Parathyroid adenoma (tissue), 2 donors: ENCODE results near the gene ARHGAP24.

Experiments
- H2AFZ ChIP-seq: fragments of 300-600 bp; sonication (generic); one replicate; pipeline ENCODE4 v1.7.0; 2017; ENCODE audit warnings: antibody characterized with exemption, mild to moderate bottlenecking
- H3K27ac ChIP-seq: fragments of 300-600 bp; sonication (generic); one replicate; pipeline ENCODE4 v1.7.0; 2017
- H3K27me3 ChIP-seq: fragments of 300-600 bp; sonication (generic); one replicate; pipeline ENCODE4 v1.7.0; 2017; ENCODE audit warnings: low read length; ENCODE audit not compliant: control insufficient read depth, insufficient read depth
- H3K36me3 ChIP-seq: fragments of 300-600 bp; sonication (generic); one replicate; pipeline ENCODE4 v1.7.0; 2017; ENCODE audit warnings: low read length; ENCODE audit not compliant: control insufficient read depth, insufficient read depth
- H3K4me1 ChIP-seq: fragments of 300-600 bp; sonication (generic); one replicate; pipeline ENCODE4 v1.7.0; 2017; ENCODE audit warnings: control low read depth
- H3K4me2 ChIP-seq: fragments of 300-600 bp; sonication (generic); one replicate; pipeline ENCODE4 v1.7.0; 2017; ENCODE audit warnings: low read length
- H3K4me3 ChIP-seq: fragments of 300-600 bp; sonication (generic); one replicate; pipeline ENCODE4 v1.7.0; 2017; ENCODE audit warnings: low read depth, low read length
- H3K79me2 ChIP-seq: fragments of 300-600 bp; sonication (generic); one replicate; pipeline ENCODE4 v1.7.0; 2017; ENCODE audit warnings: control low read depth
- H3K9ac ChIP-seq: fragments of 300-600 bp; sonication (generic); one replicate; pipeline ENCODE4 v1.7.0; 2017; ENCODE audit warnings: mild to moderate bottlenecking
- H3K9me3 ChIP-seq: fragments of 300-600 bp; sonication (generic); one replicate; pipeline ENCODE4 v1.7.0; 2017; ENCODE audit warnings: low read length; ENCODE audit not compliant: control insufficient read depth
- TF ChIP-seq, protein P1 (sequence below): fragments of 300-600 bp; sonication (generic); IDR thresholded peaks from one replicate; pipeline ENCODE4 v1.7.0; 2017; ENCODE audit warnings: antibody characterized with exemption, mild to moderate bottlenecking
- donor health status: primary hyperparathyroidism.

Gene ARHGAP24

DNA sequence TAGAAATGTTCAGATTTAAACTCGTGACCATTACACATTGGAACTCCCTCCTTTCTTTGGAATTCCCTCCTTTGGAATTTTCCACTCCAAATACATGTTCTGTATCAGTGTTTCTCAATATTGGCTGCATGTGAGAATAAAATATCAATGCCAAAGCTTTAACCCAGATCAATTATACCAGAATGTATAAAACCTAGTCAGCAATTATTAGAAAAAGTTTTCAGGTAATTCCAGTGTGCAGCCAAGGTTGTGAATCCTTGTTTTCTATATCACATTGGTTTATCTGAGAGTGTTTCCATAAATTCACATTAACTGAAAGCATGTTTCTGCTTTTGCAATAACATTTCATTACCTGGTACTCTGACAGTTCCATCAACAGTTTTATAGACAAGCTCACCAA lies 490.6 kb downstream of the ARHGAP24 start:
- TF ChIP-seq, protein P1, sequence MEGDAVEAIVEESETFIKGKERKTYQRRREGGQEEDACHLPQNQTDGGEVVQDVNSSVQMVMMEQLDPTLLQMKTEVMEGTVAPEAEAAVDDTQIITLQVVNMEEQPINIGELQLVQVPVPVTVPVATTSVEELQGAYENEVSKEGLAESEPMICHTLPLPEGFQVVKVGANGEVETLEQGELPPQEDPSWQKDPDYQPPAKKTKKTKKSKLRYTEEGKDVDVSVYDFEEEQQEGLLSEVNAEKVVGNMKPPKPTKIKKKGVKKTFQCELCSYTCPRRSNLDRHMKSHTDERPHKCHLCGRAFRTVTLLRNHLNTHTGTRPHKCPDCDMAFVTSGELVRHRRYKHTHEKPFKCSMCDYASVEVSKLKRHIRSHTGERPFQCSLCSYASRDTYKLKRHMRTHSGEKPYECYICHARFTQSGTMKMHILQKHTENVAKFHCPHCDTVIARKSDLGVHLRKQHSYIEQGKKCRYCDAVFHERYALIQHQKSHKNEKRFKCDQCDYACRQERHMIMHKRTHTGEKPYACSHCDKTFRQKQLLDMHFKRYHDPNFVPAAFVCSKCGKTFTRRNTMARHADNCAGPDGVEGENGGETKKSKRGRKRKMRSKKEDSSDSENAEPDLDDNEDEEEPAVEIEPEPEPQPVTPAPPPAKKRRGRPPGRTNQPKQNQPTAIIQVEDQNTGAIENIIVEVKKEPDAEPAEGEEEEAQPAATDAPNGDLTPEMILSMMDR, result no peak
- H3K4me1 ChIP-seq, result no peaks in the 10 kb centered on the region
- H3K4me2 ChIP-seq, result no peak overlapping the region
- no peak overlapping the region for H3K4me3 ChIP-seq
- no peak overlapping the region for H3K27ac ChIP-seq
- no peak overlapping the region for H3K9ac ChIP-seq
- no peak overlapping the region for H2AFZ ChIP-seq
- H3K79me2 ChIP-seq, result no peaks in the 10 kb centered on the region
- no peaks in the 10 kb centered on the region for H3K36me3 ChIP-seq
- H3K27me3 ChIP-seq, result no peaks in the 10 kb centered on the region
- H3K9me3 ChIP-seq, result no peaks in the 10 kb centered on the region

DNA sequence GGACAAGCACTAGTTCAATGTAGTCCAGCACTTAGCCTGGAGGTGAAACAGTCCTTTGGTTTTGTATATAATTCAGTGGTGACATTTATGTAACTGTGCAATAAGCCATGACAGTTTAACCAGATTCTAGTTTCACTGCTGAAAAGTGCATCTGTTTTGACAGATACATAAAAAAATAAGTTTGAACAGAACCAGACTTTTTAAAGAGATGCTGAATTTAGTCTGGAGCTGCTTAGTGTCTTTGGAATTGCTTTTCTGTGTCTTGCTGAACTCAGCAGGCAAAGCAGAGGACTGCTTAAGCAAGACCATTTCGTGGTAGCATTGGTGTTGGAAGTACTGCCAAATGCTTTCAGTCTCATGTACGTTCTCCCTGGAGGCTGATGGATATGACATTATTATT lies 491.4 kb downstream of the ARHGAP24 start:
- no peaks in the 10 kb centered on the region for H3K79me2 ChIP-seq
- no peak overlapping the region for H2AFZ ChIP-seq
- no peak overlapping the region for H3K4me2 ChIP-seq
- no peak overlapping the region for H3K27ac ChIP-seq
- H3K4me3 ChIP-seq, result no peak overlapping the region
- H3K9ac ChIP-seq, result no peak overlapping the region
- H3K27me3 ChIP-seq, result no peaks in the 10 kb centered on the region
- TF ChIP-seq, protein P1, result no peak
- no peaks in the 10 kb centered on the region for H3K9me3 ChIP-seq
- H3K4me1 ChIP-seq, result no peaks in the 10 kb centered on the region
- H3K36me3 ChIP-seq, result no peaks in the 10 kb centered on the region

DNA sequence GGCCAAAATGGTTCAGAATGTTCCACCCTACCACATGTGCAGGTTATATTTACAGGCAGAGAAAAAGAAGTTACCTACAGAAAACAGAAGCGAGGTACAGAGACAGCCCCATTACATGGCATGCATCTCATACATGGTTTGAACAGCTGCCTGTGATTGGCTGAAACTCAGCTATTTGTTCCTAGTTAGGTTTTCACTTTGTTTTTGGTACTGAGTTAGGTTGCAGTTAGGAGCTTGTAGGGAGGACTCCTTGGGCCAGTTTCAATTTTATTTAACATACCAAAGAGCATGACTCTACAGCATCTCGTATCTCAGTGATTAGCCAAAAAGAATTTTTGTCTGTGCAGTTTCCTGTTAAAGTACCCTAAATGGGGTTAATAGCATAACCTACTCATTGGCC lies 492.9 kb downstream of the ARHGAP24 start:
- no peak overlapping the region for H3K27ac ChIP-seq
- H3K9ac ChIP-seq, result no peak overlapping the region
- no peaks in the 10 kb centered on the region for H3K79me2 ChIP-seq
- TF ChIP-seq, protein P1, result no peak
- no peak overlapping the region for H3K4me3 ChIP-seq
- H3K4me1 ChIP-seq, result no peaks in the 10 kb centered on the region
- no peak overlapping the region for H2AFZ ChIP-seq
- no peaks in the 10 kb centered on the region for H3K36me3 ChIP-seq
- no peaks in the 10 kb centered on the region for H3K9me3 ChIP-seq
- no peaks in the 10 kb centered on the region for H3K27me3 ChIP-seq
- H3K4me2 ChIP-seq, result no peak overlapping the region

DNA sequence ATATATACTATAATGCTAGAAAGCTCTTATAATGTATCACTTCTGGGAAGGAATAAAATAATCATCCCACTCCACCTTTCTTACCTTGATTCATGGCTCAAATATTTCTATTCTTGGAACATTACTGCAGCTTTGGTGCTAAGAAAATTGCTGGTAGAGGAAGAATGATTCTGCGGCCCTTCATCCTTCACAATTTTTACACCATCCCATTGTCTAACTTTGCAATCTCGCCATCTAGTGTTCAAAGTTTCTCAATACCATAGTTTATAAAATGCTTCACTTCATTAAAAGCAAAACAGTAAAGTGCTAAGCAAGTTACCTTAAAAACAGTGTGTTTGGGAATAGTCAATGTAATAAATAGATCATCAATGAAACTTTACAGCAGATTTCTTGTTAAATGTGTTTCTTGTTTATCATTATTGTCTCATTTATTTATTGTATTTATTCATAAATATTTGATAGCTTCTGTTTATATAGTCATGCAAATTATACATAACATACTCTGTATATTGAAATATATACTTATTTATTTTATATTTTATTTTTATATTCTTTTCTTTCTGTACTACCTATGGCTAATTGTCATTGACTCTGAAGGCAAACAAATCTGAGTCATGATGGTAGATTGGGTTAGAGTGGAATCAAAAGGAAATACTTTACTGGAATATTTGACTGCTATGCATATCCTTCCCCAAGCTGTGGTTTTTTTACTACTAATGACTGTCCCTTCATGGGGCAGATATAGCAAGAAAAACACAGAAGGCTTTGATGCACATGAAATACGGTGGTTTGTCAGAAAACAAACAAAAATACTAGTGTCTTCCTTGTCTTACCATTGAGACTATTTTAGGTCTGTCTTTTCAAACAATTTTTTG lies 494.2 kb downstream of the ARHGAP24 start:
- Histone ChIP-seq H3K9ac (no peak overlapping the region), H3K4me2 (no peak overlapping the region), H2AFZ (no peak overlapping the region), H3K4me1 (no peaks in the 10 kb centered on the region), H3K27ac (no peak overlapping the region), H3K27me3 (no peaks in the 10 kb centered on the region), H3K9me3 (no peaks in the 10 kb centered on the region), H3K36me3 (no peaks in the 10 kb centered on the region), H3K4me3 (no peak overlapping the region), H3K79me2 (no peaks in the 10 kb centered on the region)
- TF ChIP-seq, protein P1, result peak; percentile 43

DNA sequence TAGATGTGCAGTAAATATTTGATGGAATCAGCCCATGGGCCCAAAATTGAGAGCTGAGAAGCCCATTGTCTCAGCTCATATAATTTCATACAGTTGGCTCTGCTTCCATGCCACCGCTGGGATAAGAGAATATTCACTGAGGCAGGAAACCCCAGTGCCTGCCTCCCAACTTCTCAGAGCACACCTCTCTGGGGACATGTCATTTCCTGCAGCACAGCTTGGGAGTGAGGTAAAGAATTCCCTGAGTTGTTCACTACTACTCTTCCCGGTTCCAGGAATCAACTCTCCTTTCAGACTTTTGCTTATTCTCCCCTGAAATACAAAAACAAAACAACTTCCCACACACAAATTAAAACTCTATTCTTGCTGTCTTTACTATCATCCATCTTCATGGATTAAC lies 495.6 kb downstream of the ARHGAP24 start:
- Histone ChIP-seq H3K9me3 (no peaks in the 10 kb centered on the region), H3K9ac (no peak overlapping the region), H3K4me3 (no peak overlapping the region), H3K27ac (no peak overlapping the region), H3K36me3 (no peaks in the 10 kb centered on the region), H3K4me1 (no peaks in the 10 kb centered on the region), H2AFZ (no peak overlapping the region), H3K79me2 (no peaks in the 10 kb centered on the region), H3K27me3 (no peaks in the 10 kb centered on the region), H3K4me2 (no peak overlapping the region)
- TF ChIP-seq, protein P1, result no peak
